ENCODE results near the gene GJA5.
"Not testable (repeated sequence)": the region's sequence is repeated elsewhere in the genome, so short reads cannot be mapped to it uniquely, and the experiment has no call there.

The GJA5 gene

GRCh38 chr1:147762233-147763024 lies 2.0 kb upstream of the GJA5 start:
- DNase-seq, result no peak

GRCh38 chr1:147758379-147759100 lies 1.9 kb downstream of the GJA5 start:
- DNase-seq, result no peak

- no peak for DNase-seq
These were observed 3.1 kb downstream of the GJA5 start for GRCh38 chr1:147757015-147757990.

GRCh38 chr1:147756341-147756740 lies 4.1 kb downstream of the GJA5 start:
- no peak for DNase-seq

GRCh38 chr1:147754661-147755060 lies 5.7 kb downstream of the GJA5 start:
- DNase-seq, result no peak

GRCh38 chr1:147753081-147753480 lies 7.3 kb downstream of the GJA5 start:
- no peak for DNase-seq

GRCh38 chr1:147752511-147752910 lies 7.9 kb downstream of the GJA5 start:
- DNase-seq, result no peak

- no peak for DNase-seq
These were observed 9.1 kb downstream of the GJA5 start for GRCh38 chr1:147751346-147751745.

- no peak for DNase-seq
These were observed 9.7 kb downstream of the GJA5 start for GRCh38 chr1:147750618-147751217.

GRCh38 chr1:147749792-147750191 lies 10.6 kb downstream of the GJA5 start:
- no peak for DNase-seq

GRCh38 chr1:147748676-147749350 lies 11.6 kb downstream of the GJA5 start:
- DNase-seq, result no peak

GRCh38 chr1:147747966-147748365 lies 12.4 kb downstream of the GJA5 start:
- no peak for DNase-seq

- no peak for DNase-seq
These were observed 15.1 kb downstream of the GJA5 start for GRCh38 chr1:147745271-147745670.

GRCh38 chr1:147741065-147741464 lies 19.3 kb downstream of the GJA5 start:
- no peak for DNase-seq

- DNase-seq, result no peak
These were observed 20.0 kb downstream of the GJA5 start for GRCh38 chr1:147740391-147740790.

- DNase-seq, result no peak
These were observed 21.5 kb downstream of the GJA5 start for GRCh38 chr1:147738739-147739476.

- DNase-seq, result no peak
These were observed 22.3 kb downstream of the GJA5 start for GRCh38 chr1:147738129-147738528.

GRCh38 chr1:147736883-147737282 lies 23.5 kb downstream of the GJA5 start:
- peak; percentile 80 to 86 for DNase-seq

GRCh38 chr1:147735423-147735822 lies 25.0 kb downstream of the GJA5 start:
- no peak for DNase-seq

GRCh38 chr1:147734291-147734841 lies 26.0 kb downstream of the GJA5 start:
- DNase-seq, result not testable (repeated sequence)

GRCh38 chr1:147729315-147729714 lies 31.1 kb downstream of the GJA5 start:
- no peak for DNase-seq

Measured in inflammatory macrophage (primary cell).